Stimulated activated CD4-positive, alpha-beta T cell treated with anti-CD3 and anti-CD28 coated beads, Interleukin-1b, Interleukin-23, amount 100 ng/mL, for 24 hours (primary cell): ENCODE data around the gene EMP3.

Experiments
- DNase-seq, 4 experiments: peaks; one replicate each; pipeline ENCODE4 v3.0.0-alpha.2; 2020; ENCODE audit warnings: low read depth in 4 of 4, low spot score in 1 of 4

EMP3 gene

DNA sequence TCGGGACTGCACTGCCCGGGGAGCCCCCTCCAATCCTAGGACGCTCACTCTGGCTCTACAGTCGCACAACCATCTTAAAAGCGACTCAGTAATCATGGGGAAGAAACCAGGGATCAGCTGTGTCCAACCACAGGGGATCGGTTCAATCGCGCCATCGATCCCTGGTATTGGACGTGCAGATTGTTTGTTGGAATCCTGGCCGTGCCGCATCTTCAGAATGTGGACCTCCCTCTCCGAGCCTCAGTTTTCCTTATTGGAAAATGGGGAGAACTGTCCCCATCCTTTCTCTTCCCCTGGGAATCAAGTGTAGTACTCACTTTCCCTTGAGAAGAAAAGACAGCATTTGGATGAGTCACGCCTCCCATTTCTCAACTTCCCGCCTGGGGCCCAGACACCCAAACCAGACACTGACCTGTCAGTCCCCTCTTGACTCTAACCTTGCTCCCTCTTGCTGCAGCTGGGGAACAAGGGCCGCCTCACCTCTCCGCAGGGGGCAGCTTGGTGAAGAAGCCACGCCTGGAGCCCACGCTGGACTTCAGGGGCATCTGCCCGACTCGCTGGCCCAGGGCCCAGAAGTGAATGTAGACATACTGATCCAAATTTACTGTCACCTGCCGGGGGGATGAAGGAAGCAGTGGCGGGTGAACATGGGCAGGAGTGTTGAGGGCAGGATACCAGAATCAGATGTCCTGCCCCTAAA is 17.6 kb downstream of the EMP3 start:
- DNase-seq: no peak

DNA sequence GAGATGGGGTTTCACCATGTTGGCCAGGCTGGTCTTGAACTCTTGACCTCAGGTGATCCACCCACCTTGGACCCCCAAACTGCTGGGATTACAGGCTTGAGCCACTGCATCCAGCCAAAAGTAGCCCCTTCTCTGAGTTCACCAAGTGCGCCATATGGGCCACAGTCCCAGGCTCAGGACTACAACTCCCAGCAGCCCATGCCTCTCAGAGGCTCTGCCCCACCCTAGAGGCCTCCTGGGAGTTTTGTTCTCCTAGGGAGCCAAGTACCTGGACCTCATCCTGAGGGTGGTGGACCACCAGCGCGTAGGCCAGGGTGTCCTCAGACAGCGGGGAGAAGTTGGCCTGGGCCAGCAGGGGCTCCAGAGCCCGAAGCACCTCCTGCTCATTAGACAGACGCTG is 19.5 kb downstream of the EMP3 start:
- no peak for DNase-seq

DNA sequence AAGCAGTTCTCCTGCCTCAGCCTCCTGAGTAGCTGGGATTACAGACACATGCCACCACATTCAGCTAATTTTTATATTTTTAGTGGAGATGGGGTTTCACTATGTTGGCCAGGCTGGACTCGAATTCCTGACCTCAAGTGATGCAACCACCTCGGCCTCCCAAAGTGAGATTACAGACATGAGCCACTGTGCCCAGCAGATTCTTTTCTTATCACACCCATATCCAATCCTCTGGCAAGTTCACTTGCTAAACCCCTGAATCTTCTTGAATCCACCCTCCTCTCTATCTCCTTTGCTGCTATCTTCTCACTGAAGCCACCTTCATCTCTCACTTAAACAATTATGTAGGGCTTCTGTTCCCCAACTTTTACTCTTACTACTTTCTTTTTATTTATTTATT is 20.8 kb downstream of the EMP3 start:
- no peak for DNase-seq

- no peak for DNase-seq
Observed at GRCh38 chr19:48348045-48348444, 22.7 kb downstream of the EMP3 start.

- no peak for DNase-seq
Observed at GRCh38 chr19:48348737-48349136, 23.4 kb downstream of the EMP3 start.

- DNase-seq: no peak
Observed at GRCh38 chr19:48350856-48351255, 25.5 kb downstream of the EMP3 start.

- DNase-seq: peak; percentile 71 to 79 (median 75)
Observed at GRCh38 chr19:48351341-48351752, 26.0 kb downstream of the EMP3 start.

- DNase-seq: no peak
Observed at GRCh38 chr19:48353677-48354076, 28.3 kb downstream of the EMP3 start.

DNA sequence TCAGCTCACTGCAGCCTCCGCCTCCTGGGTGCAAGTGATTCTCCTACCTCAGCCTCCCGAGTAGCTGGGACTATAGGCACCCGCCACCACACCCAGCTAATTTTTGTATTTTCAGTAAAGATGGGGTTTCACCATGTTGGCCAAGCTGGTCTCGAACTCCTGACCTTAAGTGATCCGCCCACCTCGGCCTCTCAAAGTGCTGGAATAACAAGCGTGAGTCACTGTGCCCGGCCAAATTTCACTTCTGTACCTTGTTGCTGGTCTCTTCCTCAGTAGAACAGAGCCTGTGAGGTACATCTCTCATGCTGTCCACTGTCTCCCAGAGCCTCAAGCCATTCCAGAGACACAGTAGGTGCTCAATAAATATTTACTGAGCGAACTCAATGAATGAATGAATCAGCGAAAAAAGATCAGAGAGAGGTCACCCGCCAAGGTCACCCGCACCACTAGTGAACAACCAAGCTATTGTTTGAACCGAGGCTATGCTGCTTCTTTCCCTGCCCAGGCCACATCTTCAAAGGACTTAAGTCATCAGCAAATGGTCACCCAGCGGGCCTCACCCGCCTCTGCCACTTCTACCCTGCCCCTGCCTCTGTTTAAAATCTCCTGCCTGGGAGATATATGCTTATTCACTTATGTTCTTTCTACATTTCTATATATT is 29.1 kb downstream of the EMP3 start:
- no peak for DNase-seq

GRCh38 chr19:48355365-48355954 is 30.1 kb downstream of the EMP3 start:
- no peak for DNase-seq

DNA sequence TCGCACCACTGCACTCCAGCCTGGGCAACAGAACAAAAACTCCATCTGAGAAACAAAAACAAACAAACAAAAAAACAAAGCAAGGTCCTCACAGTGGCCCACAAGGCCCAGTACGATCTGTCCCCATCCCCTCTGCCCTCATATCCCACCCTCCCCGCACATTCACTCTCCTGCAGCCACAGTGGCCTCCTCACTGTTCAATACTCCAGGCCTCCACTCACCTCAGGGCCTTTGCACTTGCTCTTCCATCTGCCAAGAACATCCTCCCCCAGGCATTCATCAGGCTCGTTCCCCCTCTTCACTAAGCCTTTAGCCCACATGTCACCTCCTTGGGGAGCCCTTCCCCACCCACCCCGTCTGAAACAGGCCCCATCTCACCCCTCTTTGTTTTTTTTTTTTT is 33.8 kb downstream of the EMP3 start:
- DNase-seq: no peak

DNA sequence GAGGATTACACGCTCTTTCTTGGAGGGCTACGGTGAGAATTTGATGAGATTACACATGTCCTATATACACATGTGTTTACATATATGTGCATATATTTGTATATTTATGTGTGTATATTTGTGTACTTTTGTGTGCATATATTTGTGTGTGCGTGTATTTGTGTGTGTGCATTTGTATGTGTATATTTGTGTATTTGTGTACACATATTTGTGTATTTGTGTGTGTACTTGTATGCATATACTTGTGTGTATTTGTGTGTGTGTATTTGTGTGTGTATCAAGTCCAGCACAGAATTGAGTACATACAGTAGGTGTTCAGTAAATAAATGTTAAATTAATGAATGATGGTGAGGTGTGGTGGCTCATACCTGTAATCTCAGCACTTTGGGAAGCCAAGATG is 36.6 kb downstream of the EMP3 start:
- no peak for DNase-seq

- peak; percentile 69 to 89 (median 76) for DNase-seq
Observed at GRCh38 chr19:48362716-48363499, 37.6 kb downstream of the EMP3 start.

GRCh38 chr19:48363500-48363809 is 38.1 kb downstream of the EMP3 start:
- DNase-seq: peak in 1 of 4 experiments; percentile 14

DNA sequence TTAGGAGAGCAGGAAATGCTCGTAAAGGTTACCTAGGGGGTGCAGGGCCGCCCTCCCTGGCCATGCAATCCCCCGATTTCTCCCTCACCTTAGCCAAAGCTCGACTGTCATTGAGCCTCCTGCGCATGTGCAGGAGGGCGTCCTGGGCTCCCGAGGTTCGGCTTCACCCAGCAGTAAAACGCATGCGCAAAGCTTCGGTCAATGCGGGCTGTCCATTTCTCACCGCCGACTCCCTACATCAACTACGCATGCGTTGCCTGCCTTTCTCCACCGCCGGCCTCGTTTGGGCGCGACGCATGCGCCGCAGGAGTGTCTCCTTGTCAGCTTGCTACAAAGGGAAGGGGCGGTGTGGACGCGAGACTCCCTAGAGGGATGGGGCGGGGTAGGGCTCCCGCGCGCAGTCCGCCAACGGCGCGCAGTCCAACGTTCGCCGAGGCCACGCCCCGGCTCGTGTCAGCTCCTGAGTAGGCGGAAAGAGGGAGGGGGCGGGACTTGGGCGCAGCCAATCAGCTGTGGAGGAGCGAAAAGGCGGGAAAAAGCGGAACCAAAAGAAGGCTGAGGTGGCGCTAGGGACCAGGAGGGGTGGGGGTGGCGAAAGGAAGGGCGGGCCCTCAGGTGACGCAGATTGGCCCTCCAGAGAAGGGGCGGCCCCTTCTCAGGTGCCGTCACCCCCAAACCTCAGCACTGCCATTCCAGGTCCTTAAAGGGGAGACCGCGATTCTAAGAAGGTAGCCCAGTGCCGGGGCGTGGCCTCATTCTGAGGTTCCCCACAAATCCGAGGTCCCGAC is 38.7 kb downstream of the EMP3 start, which contains the start of the genes SYNGR4 and TMEM143:
Gene SYNGR4 (plus strand): TSS at position 558 of the 788 bp plus-strand sequence. CDS start 1,476 bp downstream, outside the sequence.
Gene TMEM143 (minus strand): TSS at position 131 of the 788 bp plus-strand sequence. CDS start 20 bp downstream, at position 111.
- peak; percentile 87 to 96 (median 94) for DNase-seq

- no peak for DNase-seq
Observed at GRCh38 chr19:48364598-48365348, 39.4 kb downstream of the EMP3 start.

GRCh38 chr19:48365602-48366001 is 40.2 kb downstream of the EMP3 start:
- DNase-seq: no peak

GRCh38 chr19:48367855-48368254 is 42.5 kb downstream of the EMP3 start:
- DNase-seq: no peak

GRCh38 chr19:48368936-48369335 is 43.6 kb downstream of the EMP3 start:
- DNase-seq: no peak

- DNase-seq: no peak
Observed at GRCh38 chr19:48370955-48371354, 45.6 kb downstream of the EMP3 start.
